Caco-2 (cell line): Measurements from ENCODE around the gene BAZ1B. TPM values are rescaled to one million over a fixed set of nuclear protein-coding genes. Genes with fewer than 3 reads are reported as not detected.
"Not testable (repeated sequence)": the region's sequence is repeated elsewhere in the genome, so short reads cannot be mapped to it uniquely, and the experiment has no call there.

Source experiments
- BruUV-seq: library from RNA; stranded (reverse); fragments of 400-500 nt; replicated peaks from 2 replicates; lab custom pipeline; 2021; lab: Mats Ljungman, UMichigan
- CTCF ChIA-PET: fragments of 300-600 bp; sonication (Branson Sonifier 250); formaldehyde crosslinking; loops from one replicate; lab custom pipeline; 2022; ENCODE audit warnings: antibody characterized with exemption; lab: Charles Lee
- POLR2A ChIA-PET: fragments of 300-600 bp; sonication (Branson Sonifier 250); formaldehyde crosslinking; loops from one replicate; lab custom pipeline; 2022; ENCODE audit warnings: antibody characterized with exemption; lab: Charles Lee
- DNase-seq, 2 experiments: peaks; one replicate each; pipeline versions ENCODE4 v3.0.0 to v3.0.0-alpha.2; 2020 to 2022
- H3K27me3 ChIP-seq: replicated peaks from 2 replicates; pipeline ENCODE4 v1.6.0; 2011; ENCODE audit warnings: low read length; ENCODE audit not compliant: control insufficient read depth, insufficient read depth
- H3K36me3 ChIP-seq: 2 replicates; pipeline ENCODE4 v1.5.1; 2011; ENCODE audit warnings: low read length; ENCODE audit not compliant: control insufficient read depth, insufficient read depth
- H3K4me1 ChIP-seq: fragments of 250-450 bp; sonication (Bioruptor Pico); 2 replicates; pipeline ENCODE4 v1.5.1; 2020; ENCODE audit warnings: mild to moderate bottlenecking
- H3K4me3 ChIP-seq: 2 replicates; pipeline ENCODE4 v1.5.1; 2011; ENCODE audit warnings: low read depth, mild to moderate bottlenecking, control low read depth, low read length
- H3K9me3 ChIP-seq: fragments of 250-450 bp; sonication (Bioruptor Pico); 2 replicates; pipeline ENCODE4 v1.5.1; 2020; ENCODE audit warnings: mild to moderate bottlenecking, moderate library complexity
- H3K27ac Mint-ChIP-seq: one replicate; pipeline ENCODE4 v1.8.0; 2022; ENCODE audit warnings: mixed read lengths; ENCODE audit not compliant: unreplicated experiment
- H3K27me3 Mint-ChIP-seq: one replicate; pipeline ENCODE4 v1.8.0; 2022; ENCODE audit warnings: mixed read lengths; ENCODE audit not compliant: insufficient read depth, unreplicated experiment
- H3K36me3 Mint-ChIP-seq: one replicate; pipeline ENCODE4 v1.8.0; 2022; ENCODE audit warnings: mild to moderate bottlenecking, mixed read lengths; ENCODE audit not compliant: insufficient read depth, unreplicated experiment
- H3K4me1 Mint-ChIP-seq: one replicate; pipeline ENCODE4 v1.8.0; 2022; ENCODE audit warnings: low read depth, mixed read lengths; ENCODE audit not compliant: unreplicated experiment
- H3K4me3 Mint-ChIP-seq: one replicate; pipeline ENCODE4 v1.8.0; 2022; ENCODE audit warnings: mild to moderate bottlenecking, moderate library complexity, mixed read lengths; ENCODE audit not compliant: unreplicated experiment
- H3K9me3 Mint-ChIP-seq: one replicate; pipeline ENCODE4 v1.8.0; 2022; ENCODE audit warnings: mixed read lengths; ENCODE audit not compliant: unreplicated experiment
- intact Hi-C: fragments of 100-400 bp; cut with micrococcal nuclease; formaldehyde crosslinking; loops from one replicate; pipeline ENCODE4 v1.10.0; 2022; ENCODE audit not compliant: unreplicated experiment
- total RNA-seq: library from RNA; stranded (reverse); gene quantifications from 2 replicates; pipeline ENCODE4 v1.2.3, GENCODE V29; 2022
- TF ChIP-seq, protein P1 (sequence below), 2 experiments: fragments of 200-600 bp in 1 of 2; IDR thresholded peaks; 1 replicate in 1 of 2; 2 replicates in 1 of 2; pipeline versions ENCODE4 v1.5.1 to v1.8.0; 2011 to 2022; ENCODE audit warnings: antibody characterized with exemption in 1 of 2, control low read depth in 1 of 2, inconsistent platforms in 1 of 2, low read depth in 1 of 2, low read length in 1 of 2, mild to moderate bottlenecking in 1 of 2, moderate library complexity in 1 of 2; ENCODE audit not compliant: insufficient read depth in 1 of 2, severe bottlenecking in 1 of 2, unreplicated experiment in 1 of 2

Gene BAZ1B
- total RNA-seq, 1 experiment from 2014 or later = 85.7 TPM

DNA sequence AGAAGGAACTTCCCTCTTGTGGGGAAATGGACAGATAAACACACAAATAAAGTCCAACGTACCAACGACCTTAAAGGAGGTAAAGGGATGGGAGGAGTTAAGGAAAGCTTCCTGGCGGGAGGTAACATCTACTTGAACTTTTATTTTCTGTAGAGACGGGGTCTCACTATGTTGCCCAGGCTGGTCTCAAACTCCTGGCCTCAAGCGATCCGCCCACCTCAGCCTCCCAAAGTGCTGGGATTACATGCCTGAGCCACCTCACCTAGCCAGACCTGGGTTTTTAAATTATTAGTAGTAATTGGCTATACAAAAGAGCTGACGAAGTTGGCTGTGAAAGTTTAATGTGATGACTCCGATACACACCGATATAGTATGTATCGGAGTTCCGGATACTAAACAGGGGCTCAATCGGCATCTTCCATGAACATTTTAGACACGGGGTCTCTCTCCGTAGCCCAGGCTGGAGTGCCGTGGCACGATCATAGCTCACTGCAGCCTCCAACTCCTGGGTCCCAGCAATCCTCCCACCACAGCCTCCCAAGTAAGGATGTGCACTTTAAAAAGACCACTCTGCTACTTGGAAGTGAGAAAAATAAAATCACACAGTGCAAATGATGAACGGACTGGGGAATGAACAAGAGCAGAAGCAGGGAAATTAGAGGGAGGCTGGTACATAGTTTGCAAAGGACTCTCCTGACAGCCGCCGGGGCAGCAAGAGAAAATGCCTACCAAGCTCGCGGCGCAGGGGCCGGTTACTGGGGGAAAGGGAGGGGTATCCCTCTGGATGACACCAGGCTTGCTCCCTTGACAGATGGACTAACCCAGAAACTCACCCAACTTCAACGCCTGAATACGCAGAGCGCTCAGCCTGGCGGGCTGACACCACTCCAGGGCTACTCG lies 34.4 kb upstream of the BAZ1B start:
- H3K4me1 Mint-ChIP-seq = peaks cover 11% of the 10 kb centered on the region
- TSS peak; percentile 48 for BruUV-seq
- H3K36me3 ChIP-seq = no peaks in the 10 kb centered on the region

DNA sequence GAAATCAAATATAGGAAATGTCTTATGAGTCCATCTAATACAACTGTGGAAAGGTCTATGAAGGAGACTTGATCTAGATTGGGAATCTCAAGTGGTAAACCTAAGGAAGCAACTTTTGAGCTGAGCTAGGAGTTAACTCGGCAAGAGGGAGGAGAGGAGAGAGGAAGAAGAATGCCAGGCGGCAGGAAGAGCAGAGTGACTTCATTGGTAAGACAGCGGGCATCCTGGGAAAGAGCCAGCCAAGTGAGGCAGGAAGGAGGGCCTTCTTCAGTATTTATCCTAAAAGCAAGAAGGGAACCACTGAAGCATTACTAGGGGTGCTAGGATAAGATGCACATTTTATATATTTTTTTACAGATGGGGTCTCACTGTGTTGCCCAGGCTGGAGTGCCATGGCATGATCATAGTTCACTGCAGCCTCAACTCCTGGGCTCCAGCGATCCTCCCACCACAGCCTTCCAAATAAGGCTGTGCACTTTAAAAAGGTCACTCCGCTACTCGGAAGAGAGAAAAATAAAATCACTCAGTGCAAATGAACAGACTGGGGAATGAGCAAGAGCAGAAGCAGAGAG lies 33.4 kb upstream of the BAZ1B start:
- Histone ChIP-seq H3K4me1 (peaks cover 10% of the 10 kb centered on the region; the same call in 1 of the 2 replicates), H3K4me3 (peak overlapping the region; percentile 98), H3K27me3 (no peaks in the 10 kb centered on the region), H3K9me3 (no peaks in the 10 kb centered on the region), H3K36me3 (no peaks in the 10 kb centered on the region; the same call in 1 of the 2 replicates)
- ChIA-PET CTCF (no interaction called here), POLR2A (interaction anchor here (1.9 kb wide), 1 partner anchor 34 kb away, joined by 24 read pairs; the partner anchor contains the start of gene BAZ1B)
- H3K27me3 Mint-ChIP-seq = no peaks in the 10 kb centered on the region
- TF ChIP-seq, protein P1, sequence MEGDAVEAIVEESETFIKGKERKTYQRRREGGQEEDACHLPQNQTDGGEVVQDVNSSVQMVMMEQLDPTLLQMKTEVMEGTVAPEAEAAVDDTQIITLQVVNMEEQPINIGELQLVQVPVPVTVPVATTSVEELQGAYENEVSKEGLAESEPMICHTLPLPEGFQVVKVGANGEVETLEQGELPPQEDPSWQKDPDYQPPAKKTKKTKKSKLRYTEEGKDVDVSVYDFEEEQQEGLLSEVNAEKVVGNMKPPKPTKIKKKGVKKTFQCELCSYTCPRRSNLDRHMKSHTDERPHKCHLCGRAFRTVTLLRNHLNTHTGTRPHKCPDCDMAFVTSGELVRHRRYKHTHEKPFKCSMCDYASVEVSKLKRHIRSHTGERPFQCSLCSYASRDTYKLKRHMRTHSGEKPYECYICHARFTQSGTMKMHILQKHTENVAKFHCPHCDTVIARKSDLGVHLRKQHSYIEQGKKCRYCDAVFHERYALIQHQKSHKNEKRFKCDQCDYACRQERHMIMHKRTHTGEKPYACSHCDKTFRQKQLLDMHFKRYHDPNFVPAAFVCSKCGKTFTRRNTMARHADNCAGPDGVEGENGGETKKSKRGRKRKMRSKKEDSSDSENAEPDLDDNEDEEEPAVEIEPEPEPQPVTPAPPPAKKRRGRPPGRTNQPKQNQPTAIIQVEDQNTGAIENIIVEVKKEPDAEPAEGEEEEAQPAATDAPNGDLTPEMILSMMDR (IDR thresholded peaks at IDR 0.05; ENCODE audit: insufficient read depth in 1 of 2, low read depth in 1 of 2, low read length in 1 of 2, severe bottlenecking in 1 of 2, unreplicated experiment in 1 of 2) = no peak
- intact Hi-C loops = no loop called here
- H3K36me3 Mint-ChIP-seq = peaks cover 71% of the 10 kb centered on the region
- DNase-seq = no peak
- no TSS peak for BruUV-seq
- H3K4me3 Mint-ChIP-seq = peak overlapping the region; percentile 96
- H3K4me1 Mint-ChIP-seq = peaks cover 11% of the 10 kb centered on the region
- H3K27ac Mint-ChIP-seq = peak overlapping the region; percentile 99
- no peaks in the 10 kb centered on the region for H3K9me3 Mint-ChIP-seq

More for the DNA sequence above, 34.4 kb upstream of the BAZ1B start:
- Mint-ChIP-seq H3K27me3 (no peaks in the 10 kb centered on the region), H3K27ac (peak overlapping the region; percentile 99), H3K9me3 (no peaks in the 10 kb centered on the region), H3K36me3 (peaks cover 62% of the 10 kb centered on the region), H3K4me3 (peak overlapping the region; percentile 96)
- H3K4me3 ChIP-seq = peak overlapping the region; percentile 98
- no peaks in the 10 kb centered on the region for H3K9me3 ChIP-seq
- TF ChIP-seq, protein P1 (IDR thresholded peaks at IDR 0.05; ENCODE audit: insufficient read depth in 1 of 2, low read depth in 1 of 2, low read length in 1 of 2, severe bottlenecking in 1 of 2, unreplicated experiment in 1 of 2) = no peak
- intact Hi-C loops = loop anchor here (1.0 kb wide), 2 partner anchors 22 to 34 kb away; partner anchors contain the start of genes BAZ1B and TBL2
- no peaks in the 10 kb centered on the region for H3K27me3 ChIP-seq
- H3K4me1 ChIP-seq = peaks cover 10% of the 10 kb centered on the region; the same call in 1 of the 2 replicates
- DNase-seq = no peak
- ChIA-PET POLR2A (interaction anchor here (0.5 to 1.9 kb wide), 9 partner anchors 9 to 1016 kb away, joined by 3 to 24 read pairs (median 3); partner anchors contain the start of genes BAZ1B and TBL2), CTCF (interaction anchor here (1.2 kb wide), 1 partner anchor 9 kb away, joined by 4 read pairs; no protein-coding TSS in a partner anchor)

DNA sequence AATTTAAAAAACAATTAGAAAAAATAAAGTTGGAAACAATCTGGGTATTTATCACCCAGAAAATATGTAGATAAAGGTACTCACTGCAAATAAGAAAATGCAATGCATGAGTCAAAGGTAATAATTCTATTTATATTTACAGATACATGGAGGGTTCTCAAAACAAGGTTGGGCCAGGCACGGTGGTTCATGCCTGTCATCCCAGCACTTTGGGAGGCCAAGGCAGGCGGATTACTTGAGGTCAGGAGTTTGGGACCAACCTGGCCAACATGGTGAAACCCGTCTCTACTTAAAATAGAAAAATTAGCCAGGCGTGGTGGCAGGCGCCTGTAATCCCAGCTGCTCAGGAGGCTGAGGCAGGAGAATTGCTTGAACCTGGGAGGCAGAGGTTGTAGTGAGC lies 28.0 kb upstream of the BAZ1B start:
- BruUV-seq, H3K9me3 ChIP-seq, H3K4me3 ChIP-seq, H3K4me1 ChIP-seq, H3K36me3 ChIP-seq, POLR2A ChIA-PET, H3K27me3 Mint-ChIP-seq, DNase-seq, intact Hi-C loops, H3K27ac Mint-ChIP-seq, H3K27me3 ChIP-seq, H3K4me3 Mint-ChIP-seq, H3K4me1 Mint-ChIP-seq, H3K9me3 Mint-ChIP-seq, CTCF ChIA-PET: not testable (repeated sequence)
- peaks cover 87% of the 10 kb centered on the region for H3K36me3 Mint-ChIP-seq
